KOPT-K1 (cell line): ENCODE data around the gene SATB1.

Experiments used
- H3K27ac ChIP-seq: fragments of 200-600 bp; sonication (generic); 2 replicates; pipeline ENCODE4 v1.5.1; 2016; ENCODE audit warnings: antibody characterized with exemption, mild to moderate bottlenecking, low read depth, low read length; ENCODE audit not compliant: poor library complexity, severe bottlenecking
- H3K36me3 ChIP-seq: fragments of 200-600 bp; sonication (generic); 2 replicates; pipeline ENCODE4 v1.5.1; 2017; ENCODE audit warnings: antibody characterized with exemption, mild to moderate bottlenecking, low read length, moderate library complexity; ENCODE audit not compliant: insufficient read depth
- H3K9me3 ChIP-seq: fragments of 200-600 bp; sonication (generic); 2 replicates; pipeline ENCODE4 v1.5.1; 2017; ENCODE audit warnings: antibody characterized with exemption, low read length, mild to moderate bottlenecking; ENCODE audit not compliant: insufficient read depth, poor library complexity, severe bottlenecking

Gene SATB1

GRCh38 chr3:18366258-18366657 lies 58.9 kb downstream of the SATB1 start:
- H3K9me3 ChIP-seq, result no peaks in the 10 kb centered on the region
- H3K27ac ChIP-seq, result peak overlapping the region; percentile 90
- H3K36me3 ChIP-seq, result peaks cover 29% of the 10 kb centered on the region

GRCh38 chr3:18363338-18363737 lies 61.8 kb downstream of the SATB1 start:
- H3K27ac ChIP-seq, result peak overlapping the region; percentile 37
- no peaks in the 10 kb centered on the region for H3K9me3 ChIP-seq
- peaks cover 45% of the 10 kb centered on the region for H3K36me3 ChIP-seq

DNA sequence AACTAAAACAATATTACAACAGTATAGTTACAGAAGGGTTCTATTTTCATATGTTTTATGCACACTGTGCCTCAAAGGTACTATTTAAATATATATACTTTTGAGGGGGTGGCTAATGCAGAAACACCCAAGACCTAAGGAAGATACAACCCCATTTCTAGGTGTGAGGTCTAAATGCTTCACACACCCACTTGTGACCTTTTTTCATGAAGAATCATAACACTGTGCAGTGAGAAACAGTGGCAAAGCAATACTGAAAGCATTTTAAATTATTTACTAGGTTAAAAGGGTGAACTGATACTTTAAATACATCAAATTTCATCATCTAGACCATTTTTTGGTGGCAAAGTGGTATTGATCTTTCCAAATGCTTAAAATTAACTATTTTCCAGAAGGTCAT lies 67.4 kb downstream of the SATB1 start:
- Histone ChIP-seq H3K36me3 (peaks cover 32% of the 10 kb centered on the region), H3K27ac (no peak overlapping the region), H3K9me3 (no peaks in the 10 kb centered on the region)

DNA sequence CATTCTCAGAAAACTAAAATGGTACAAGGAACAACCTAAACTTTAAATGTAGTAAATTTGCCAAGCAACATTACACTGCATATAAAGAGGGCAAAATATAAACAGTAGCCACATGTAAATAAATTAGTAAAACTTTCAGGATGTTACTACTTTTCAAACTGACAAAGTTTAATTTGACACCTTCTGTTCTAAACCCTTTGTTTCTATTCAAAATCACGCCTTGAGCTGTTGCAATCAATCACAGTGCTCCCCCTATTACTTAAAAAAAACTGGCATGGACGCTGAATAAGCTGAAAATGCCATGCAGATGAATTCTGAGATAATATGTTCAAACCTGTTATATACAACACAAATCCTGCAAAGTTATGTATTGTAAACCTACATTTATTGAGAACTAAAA lies 69.3 kb downstream of the SATB1 start:
- H3K27ac ChIP-seq, result no peak overlapping the region
- H3K9me3 ChIP-seq, result no peaks in the 10 kb centered on the region
- peaks cover 40% of the 10 kb centered on the region for H3K36me3 ChIP-seq

GRCh38 chr3:18354701-18355100 lies 70.4 kb downstream of the SATB1 start:
- Histone ChIP-seq H3K9me3 (no peaks in the 10 kb centered on the region), H3K27ac (no peak overlapping the region), H3K36me3 (peaks cover 38% of the 10 kb centered on the region)

GRCh38 chr3:18351823-18352744 lies 73.1 kb downstream of the SATB1 start:
- Histone ChIP-seq H3K36me3 (peaks cover 63% of the 10 kb centered on the region), H3K27ac (no peak overlapping the region), H3K9me3 (no peaks in the 10 kb centered on the region)

DNA sequence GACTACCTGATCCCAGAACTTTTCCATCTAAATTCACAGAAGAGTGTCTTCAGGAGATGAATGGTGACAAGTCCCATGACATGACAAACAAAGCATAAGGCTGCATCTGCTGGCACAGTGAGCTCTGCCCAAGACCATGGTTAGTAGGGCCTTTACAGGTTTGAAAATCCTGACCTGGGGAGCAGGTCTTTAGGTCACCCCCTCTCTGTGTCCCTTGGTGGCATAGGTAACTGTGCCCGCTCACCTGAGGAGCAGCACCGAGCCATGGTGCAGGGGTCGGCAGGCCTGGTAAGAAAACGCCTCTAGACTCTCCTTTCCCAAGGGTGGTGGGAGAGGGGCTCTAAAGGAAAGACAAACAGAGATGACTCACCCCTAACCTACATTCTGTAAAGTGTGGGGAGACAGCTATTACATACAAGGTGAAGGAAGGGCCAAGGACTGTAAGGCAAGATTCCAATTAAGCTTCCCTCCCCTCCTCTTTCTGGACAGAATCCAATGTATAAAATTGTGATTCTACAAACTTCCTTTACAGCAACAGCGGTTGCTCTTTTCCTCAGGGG lies 74.0 kb downstream of the SATB1 start:
- Histone ChIP-seq H3K36me3 (peaks cover 65% of the 10 kb centered on the region), H3K9me3 (no peaks in the 10 kb centered on the region), H3K27ac (no peak overlapping the region)

DNA sequence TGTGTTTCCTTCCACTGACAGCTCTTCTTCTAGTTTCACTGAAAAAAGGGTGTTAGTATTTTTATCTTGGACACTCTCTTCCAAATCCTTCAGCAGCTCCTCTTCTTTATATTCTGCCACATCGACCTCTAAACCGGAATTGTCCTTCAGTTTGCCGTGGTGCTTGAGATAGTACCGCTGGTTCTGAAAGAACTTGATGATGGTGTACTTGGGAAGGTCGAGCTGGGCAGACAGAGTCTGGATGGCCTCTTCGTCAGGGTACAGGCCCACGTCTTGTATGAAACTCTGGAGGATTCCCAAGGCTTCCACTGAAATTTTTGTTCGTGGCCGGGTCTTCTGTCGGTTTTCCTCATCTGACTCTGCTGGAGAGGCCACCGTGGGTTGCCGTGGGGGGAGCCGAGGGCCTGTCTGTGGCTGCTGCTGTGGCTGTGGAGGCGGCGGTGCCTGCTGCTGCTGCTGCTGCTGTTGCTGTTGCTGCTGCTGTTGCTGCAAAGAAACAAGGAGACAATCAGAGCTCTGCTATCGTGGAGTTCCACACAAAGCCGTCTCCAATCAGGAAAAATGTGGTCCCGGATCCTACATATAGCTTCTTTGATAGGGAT lies 75.8 kb downstream of the SATB1 start:
- Histone ChIP-seq H3K36me3 (peaks cover 65% of the 10 kb centered on the region), H3K9me3 (no peaks in the 10 kb centered on the region), H3K27ac (no peak overlapping the region)

DNA sequence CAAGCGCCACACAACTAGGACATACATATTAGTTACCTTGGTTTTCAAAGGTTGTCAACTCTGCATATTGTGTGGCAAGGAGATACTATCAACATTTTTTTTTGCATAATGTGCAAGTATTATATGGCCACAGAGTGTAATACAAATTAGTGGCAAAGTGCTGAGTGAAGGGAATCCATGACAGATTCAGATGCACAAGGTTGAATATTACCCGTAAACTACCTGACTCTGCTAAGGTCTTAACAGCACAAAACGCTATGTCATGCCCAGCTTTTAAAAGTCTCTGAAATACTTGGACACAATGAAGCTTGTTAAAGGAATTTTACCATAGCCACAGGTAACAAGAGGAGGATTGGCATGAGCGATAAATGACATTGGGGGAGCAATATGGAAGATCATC lies 79.0 kb downstream of the SATB1 start:
- Histone ChIP-seq H3K9me3 (no peaks in the 10 kb centered on the region), H3K27ac (no peak overlapping the region), H3K36me3 (peaks cover 40% of the 10 kb centered on the region)

DNA sequence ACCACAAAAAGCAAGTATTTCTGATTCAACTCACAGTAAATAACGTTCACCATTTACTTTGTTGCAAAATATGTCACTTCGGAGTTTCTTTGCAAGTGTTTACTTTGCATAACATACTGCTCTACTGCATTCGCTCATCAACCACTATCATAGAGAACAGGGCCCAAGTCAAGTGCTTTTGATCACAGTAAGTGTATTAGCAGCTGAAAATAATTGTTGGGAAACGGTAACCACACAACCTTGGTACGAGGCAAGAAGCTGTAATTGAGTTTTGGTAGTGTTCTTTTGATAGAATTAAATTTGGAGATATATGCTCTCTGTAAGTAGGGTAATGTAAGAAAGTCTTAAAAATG lies 80.1 kb downstream of the SATB1 start:
- peaks cover 30% of the 10 kb centered on the region for H3K36me3 ChIP-seq
- peak overlapping the region; percentile 7 for H3K27ac ChIP-seq
- H3K9me3 ChIP-seq, result no peaks in the 10 kb centered on the region

- peak overlapping the region; percentile 7 for H3K27ac ChIP-seq
- peaks cover 25% of the 10 kb centered on the region for H3K36me3 ChIP-seq
- no peaks in the 10 kb centered on the region for H3K9me3 ChIP-seq
Measured at GRCh38 chr3:18344306-18345014, 80.7 kb downstream of the SATB1 start.

GRCh38 chr3:18343809-18344208 lies 81.3 kb downstream of the SATB1 start:
- H3K36me3 ChIP-seq, result peaks cover 18% of the 10 kb centered on the region
- H3K27ac ChIP-seq, result no peak overlapping the region
- H3K9me3 ChIP-seq, result no peaks in the 10 kb centered on the region

- Histone ChIP-seq H3K36me3 (no peaks in the 10 kb centered on the region), H3K9me3 (no peaks in the 10 kb centered on the region), H3K27ac (no peak overlapping the region)
Measured at GRCh38 chr3:18338827-18339514, 86.2 kb downstream of the SATB1 start.

GRCh38 chr3:18337231-18337630 lies 87.9 kb downstream of the SATB1 start:
- Histone ChIP-seq H3K9me3 (peaks cover 11% of the 10 kb centered on the region), H3K27ac (no peak overlapping the region), H3K36me3 (no peaks in the 10 kb centered on the region)
